ENCODE results near the gene FCN1.

FCN1 gene

DNA sequence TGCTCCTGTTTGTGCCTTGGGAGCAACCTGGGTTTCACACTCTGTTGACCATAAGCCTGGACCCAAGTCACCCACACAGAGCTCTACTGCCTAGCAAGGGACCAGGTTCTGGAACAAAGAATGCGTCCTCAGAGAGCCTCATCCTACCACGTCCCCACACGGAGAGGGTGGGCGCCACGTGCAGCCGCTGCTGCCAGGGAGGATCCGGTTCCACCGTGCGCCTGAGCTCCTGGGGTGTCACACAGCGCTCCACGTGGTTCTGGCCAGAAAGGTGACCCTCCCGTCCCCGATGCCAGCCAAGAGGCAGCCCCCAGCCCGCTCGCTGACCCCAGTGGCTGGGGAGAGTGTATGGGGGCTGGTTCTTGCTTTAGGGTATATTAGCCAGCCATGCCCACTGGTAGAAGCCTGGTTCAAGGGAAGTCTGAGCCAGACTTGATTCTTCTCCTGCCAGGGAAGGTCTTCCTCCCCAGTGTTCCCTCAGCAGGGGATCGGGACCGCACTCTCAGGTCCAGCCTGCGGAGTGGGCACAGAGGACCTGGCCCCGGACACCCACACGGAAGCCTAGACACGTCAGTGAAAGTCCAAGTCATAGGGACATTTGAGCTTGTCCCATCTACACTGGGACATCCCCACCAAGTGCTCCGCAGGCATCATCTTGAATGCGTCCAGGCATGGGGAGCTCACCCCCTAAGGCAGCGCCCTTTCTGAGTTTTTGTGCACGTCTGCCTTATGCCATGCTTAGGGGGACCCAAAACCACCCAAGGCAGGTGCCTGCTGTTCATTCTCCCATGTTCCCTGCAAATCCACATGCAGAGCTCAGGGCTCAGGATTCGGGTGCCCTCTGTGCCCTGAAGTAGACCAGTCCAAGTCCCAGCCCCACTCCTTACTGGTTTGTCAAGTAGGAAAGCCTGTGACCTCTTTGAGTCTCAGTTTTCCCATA, 2.4 kb downstream of the FCN1 start:
- no peak for DNase-seq
- H3K27me3 ChIP-seq = no peaks in the 10 kb centered on the region
- no peak for TF ChIP-seq CTCF (IDR thresholded peaks at IDR 0.05; ENCODE audit: low read depth, low read length)
- no peak overlapping the region for H3K4me3 ChIP-seq (ENCODE audit: low read depth, low read length)
- H3K4me1 ChIP-seq = peaks cover 5% of the 10 kb centered on the region
- no peaks in the 10 kb centered on the region for H3K9me3 ChIP-seq
- no peaks in the 10 kb centered on the region for H3K36me3 ChIP-seq

- H3K4me1 ChIP-seq = peaks cover 5% of the 10 kb centered on the region
- no peaks in the 10 kb centered on the region for H3K9me3 ChIP-seq
- DNase-seq = no peak
- H3K36me3 ChIP-seq = no peaks in the 10 kb centered on the region
- H3K4me3 ChIP-seq (ENCODE audit: low read depth, low read length) = no peak overlapping the region
- TF ChIP-seq CTCF (IDR thresholded peaks at IDR 0.05; ENCODE audit: low read depth, low read length) = no peak
- H3K27me3 ChIP-seq = no peaks in the 10 kb centered on the region
Measured at GRCh38 chr9:134914501-134914834, 3.2 kb downstream of the FCN1 start.

DNA sequence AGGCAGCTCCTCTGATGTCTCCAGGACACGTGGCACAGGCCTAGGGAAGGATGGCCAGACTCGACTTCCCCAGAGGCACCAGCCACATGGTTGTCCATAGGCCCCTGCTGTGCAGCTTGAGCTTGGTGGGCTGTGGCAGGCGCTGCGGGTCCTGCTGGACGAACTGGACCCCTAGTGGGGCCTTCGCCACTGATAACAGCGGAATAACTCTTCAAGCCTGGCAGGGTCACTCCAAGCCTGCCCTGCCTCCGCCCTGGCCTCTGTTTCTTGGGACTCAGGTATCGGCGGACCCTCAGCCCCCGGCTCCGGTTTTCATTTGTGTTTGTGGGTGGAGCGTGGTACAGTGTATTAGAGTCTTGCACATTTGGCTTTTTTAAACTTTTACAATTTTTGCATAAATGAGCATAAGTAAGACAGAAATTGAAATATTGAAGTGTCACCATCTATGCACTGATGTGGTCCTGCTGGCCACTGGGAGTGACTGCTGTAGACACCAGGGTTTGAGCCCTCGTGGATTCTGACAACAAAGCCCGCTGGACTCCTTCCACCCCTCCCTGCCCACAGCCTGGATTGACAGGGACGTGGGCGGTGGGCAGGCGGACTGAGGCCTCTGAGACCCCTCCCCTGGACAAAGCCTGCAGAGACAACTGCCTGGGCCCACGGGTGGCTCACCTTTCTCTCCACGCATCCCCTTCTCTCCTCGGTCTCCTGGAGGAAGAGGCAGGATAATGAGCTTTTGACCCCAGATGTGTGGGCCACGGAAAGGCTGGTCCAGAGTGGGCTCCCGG, 3.8 kb downstream of the FCN1 start:
- no peaks in the 10 kb centered on the region for H3K27me3 ChIP-seq
- TF ChIP-seq CTCF (IDR thresholded peaks at IDR 0.05; ENCODE audit: low read depth, low read length) = no peak
- H3K4me3 ChIP-seq (ENCODE audit: low read depth, low read length) = no peak overlapping the region
- H3K36me3 ChIP-seq = no peaks in the 10 kb centered on the region
- no peaks in the 10 kb centered on the region for H3K9me3 ChIP-seq
- peaks cover 5% of the 10 kb centered on the region for H3K4me1 ChIP-seq
- no peak for DNase-seq

- no peak for DNase-seq
- H3K9me3 ChIP-seq = no peaks in the 10 kb centered on the region
- no peaks in the 10 kb centered on the region for H3K27me3 ChIP-seq
- H3K4me1 ChIP-seq = peaks cover 5% of the 10 kb centered on the region
- TF ChIP-seq CTCF (IDR thresholded peaks at IDR 0.05; ENCODE audit: low read depth, low read length) = no peak
- no peaks in the 10 kb centered on the region for H3K36me3 ChIP-seq
- no peak overlapping the region for H3K4me3 ChIP-seq (ENCODE audit: low read depth, low read length)
Measured at GRCh38 chr9:134913041-134913712, 4.5 kb downstream of the FCN1 start.

GRCh38 chr9:134912126-134912840, 5.4 kb downstream of the FCN1 start:
- no peak for TF ChIP-seq CTCF (IDR thresholded peaks at IDR 0.05; ENCODE audit: low read depth, low read length)
- Histone ChIP-seq H3K27me3 (no peaks in the 10 kb centered on the region), H3K4me1 (no peaks in the 10 kb centered on the region; the same call in 1 of the 2 replicates), H3K4me3 (ENCODE audit: low read depth, low read length) (no peak overlapping the region), H3K9me3 (no peaks in the 10 kb centered on the region), H3K36me3 (no peaks in the 10 kb centered on the region)
- no peak for DNase-seq

Measured in BE2C (cell line).